Keratinocyte (primary cell): Measurements from ENCODE around the gene TEAD2. TPM values are rescaled to one million over a fixed set of nuclear protein-coding genes. Genes with fewer than 3 reads are reported as not detected.

Experiments
- DNase-seq: peaks from one replicate; pipeline ENCODE4 v3.0.0-alpha.2; 2011; ENCODE audit warnings: low read depth, missing footprints, low spot score
- FAIRE-seq: peaks from 2 replicates; lab custom pipeline; 2011; peaks lifted over from hg19 to GRCh38; lab: Jason Lieb, UNC
- H2AFZ ChIP-seq: 2 replicates; pipeline ENCODE4 v1.6.0; 2012; ENCODE audit warnings: low read length, control low read depth, inconsistent platforms; ENCODE audit not compliant: control insufficient read depth
- H3K27ac ChIP-seq: 2 replicates; pipeline ENCODE4 v1.5.1; 2011; ENCODE audit warnings: low read length; ENCODE audit not compliant: control insufficient read depth, insufficient read depth
- H3K27me3 ChIP-seq: 3 replicates; pipeline ENCODE4 v1.6.0; 2011; ENCODE audit warnings: low read length; ENCODE audit not compliant: control insufficient read depth, insufficient read depth; ENCODE audit errors: extremely low read depth
- H3K36me3 ChIP-seq, 2 experiments: 2 replicates in 1 of 2; 3 replicates in 1 of 2; pipeline ENCODE4 v1.5.1; 2011; ENCODE audit warnings: low read length in 2 of 2, mild to moderate bottlenecking in 1 of 2; ENCODE audit not compliant: control insufficient read depth in 2 of 2, insufficient read depth in 2 of 2; ENCODE audit errors: extremely low read depth in 1 of 2
- H3K4me1 ChIP-seq: 3 replicates; pipeline ENCODE4 v1.5.1; 2011; ENCODE audit warnings: low read length; ENCODE audit not compliant: control insufficient read depth, insufficient read depth; ENCODE audit errors: extremely low read depth
- H3K4me2 ChIP-seq: 3 replicates; pipeline ENCODE4 v1.6.0; 2011; ENCODE audit warnings: low read depth, low read length; ENCODE audit not compliant: control insufficient read depth, insufficient read depth; ENCODE audit errors: extremely low read depth
- H3K4me3 ChIP-seq, 3 experiments: fragments of 200-600 bp in 1 of 3; sonication (generic) in 1 of 3; 2 replicates in 2 of 3; 3 replicates in 1 of 3; pipeline ENCODE4 v1.5.1; 2011 to 2016; ENCODE audit warnings: low read length in 3 of 3, mild to moderate bottlenecking in 3 of 3, control low read depth in 2 of 3, inconsistent platforms in 1 of 3, low read depth in 1 of 3, mixed read lengths in 1 of 3, mixed run types in 1 of 3, moderate library complexity in 1 of 3; ENCODE audit not compliant: control insufficient read depth in 2 of 3, insufficient read depth in 2 of 3; ENCODE audit errors: extremely low read depth in 1 of 3
- H3K79me2 ChIP-seq: 2 replicates; pipeline ENCODE4 v1.6.0; 2012; ENCODE audit warnings: low read length; ENCODE audit not compliant: control insufficient read depth, insufficient read depth
- H3K9ac ChIP-seq: 3 replicates; pipeline ENCODE4 v1.6.0; 2011; ENCODE audit warnings: low read length; ENCODE audit not compliant: control insufficient read depth, insufficient read depth; ENCODE audit errors: extremely low read depth
- H3K9me1 ChIP-seq: 3 replicates; pipeline ENCODE4 v1.6.0; 2011; ENCODE audit warnings: low read length; ENCODE audit not compliant: control insufficient read depth, insufficient read depth; ENCODE audit errors: extremely low read depth
- H3K9me3 ChIP-seq: 2 replicates; pipeline ENCODE4 v1.5.1; 2012; ENCODE audit warnings: low read depth, low read length; ENCODE audit not compliant: control insufficient read depth
- H4K20me1 ChIP-seq: 3 replicates; pipeline ENCODE4 v1.6.0; 2011; ENCODE audit warnings: low read length; ENCODE audit not compliant: control insufficient read depth, insufficient read depth; ENCODE audit errors: extremely low read depth
- CTCF ChIP-seq, 3 experiments: IDR thresholded peaks in 1 of 3; conservative IDR thresholded peaks in 1 of 3; optimal IDR thresholded peaks in 1 of 3; 2 replicates in 2 of 3; 3 replicates in 1 of 3; pipeline versions ENCODE3 to v1.5.1; 2011; ENCODE audit warnings: low read length in 3 of 3, mild to moderate bottlenecking in 3 of 3, moderate library complexity in 2 of 3, control low read depth in 1 of 3, inconsistent platforms in 1 of 3; ENCODE audit not compliant: insufficient read depth in 2 of 3; ENCODE audit errors: extremely low read depth in 1 of 3
- EZH2 ChIP-seq: IDR thresholded peaks from one replicate; pipeline ENCODE4 v1.6.1; 2012; ENCODE audit warnings: inconsistent platforms, mild to moderate bottlenecking, low read length, moderate library complexity
- dilution Hi-C: fragments of 300-500 bp; cut with MboI; formaldehyde crosslinking; loops from one replicate; pipeline ENCODE4 v1.7.0; 2020; ENCODE audit warnings: low sequenced_read_pairs; ENCODE audit not compliant: extremely low pct_ligation_motif_present
- polyA plus RNA-seq, 5 experiments: library from polyadenylated mRNA; depleted of rRNA in 3 of 5; stranded (reverse) in 3 of 5; stranded (forward) in 1 of 5; unstranded in 1 of 5; fragments of >200 nt; gene quantifications; 1 replicate in 1 of 5; 2 replicates in 3 of 5; 3 replicates in 1 of 5; pipeline versions ENCODE4 v1.2.1 to v1.2.3, GENCODE V29; 2011 to 2012; ENCODE audit warnings: missing spikeins in 2 of 5, low read depth in 1 of 5, low replicate concordance in 1 of 5

Gene TEAD2
- polyA plus RNA-seq, 1 donor (not counting 4 experiments of a cell fraction or from before 2014, with no cell fraction given) = 6.4 TPM

GRCh38 chr19:49337267-49338022, 24.8 kb downstream of the TEAD2 start:
- Histone ChIP-seq H3K27me3 (peaks cover 16% of the 10 kb centered on the region), H2AFZ (no peak overlapping the region), H3K27ac (no peak overlapping the region), H3K4me1 (peaks cover 3% of the 10 kb centered on the region), H3K9me1 (no peaks in the 10 kb centered on the region), H3K79me2 (no peaks in the 10 kb centered on the region), H3K9me3 (no peaks in the 10 kb centered on the region), H3K36me3 (peaks cover 0 to 5% of the 10 kb centered on the region in 2 experiments), H3K9ac (no peak overlapping the region), H3K4me3 (no peak overlapping the region), H4K20me1 (no peaks in the 10 kb centered on the region), H3K4me2 (no peak overlapping the region)
- FAIRE-seq (no peak), DNase-seq (no peak)
- dilution Hi-C loops = no loop called here
- TF ChIP-seq CTCF (optimal IDR thresholded peaks at IDR 0.05 in 1 of 3, IDR thresholded peaks at IDR 0.05 in 1 of 3, conservative IDR thresholded peaks at IDR 0.05 in 1 of 3; ENCODE audit: extremely low read depth in 1 of 3, insufficient read depth in 2 of 3, low read length in 3 of 3) = no peak
- TF ChIP-seq EZH2 = no peak

GRCh38 chr19:49336482-49337266, 25.5 kb downstream of the TEAD2 start:
- no peak overlapping the region for H3K27ac ChIP-seq
- no peak overlapping the region for H2AFZ ChIP-seq
- H3K9ac ChIP-seq = no peak overlapping the region
- no peak overlapping the region for H3K4me3 ChIP-seq
- H3K9me1 ChIP-seq = no peaks in the 10 kb centered on the region
- H3K79me2 ChIP-seq = no peaks in the 10 kb centered on the region
- H3K36me3 ChIP-seq = peaks cover 0 to 2% of the 10 kb centered on the region in 2 experiments
- no peaks in the 10 kb centered on the region for H4K20me1 ChIP-seq
- peaks cover 16% of the 10 kb centered on the region for H3K27me3 ChIP-seq
- FAIRE-seq (no peak), DNase-seq (no peak)
- no peaks in the 10 kb centered on the region for H3K9me3 ChIP-seq
- dilution Hi-C loops = no loop called here
- peaks cover 3% of the 10 kb centered on the region for H3K4me1 ChIP-seq
- no peak overlapping the region for H3K4me2 ChIP-seq
- TF ChIP-seq EZH2 (no peak), CTCF (optimal IDR thresholded peaks at IDR 0.05 in 1 of 3, IDR thresholded peaks at IDR 0.05 in 1 of 3, conservative IDR thresholded peaks at IDR 0.05 in 1 of 3; ENCODE audit: extremely low read depth in 1 of 3, insufficient read depth in 2 of 3, low read length in 3 of 3) (no peak)
